NCI-H774 (cell line): ENCODE results near the gene BDH1.
"Not testable (repeated sequence)": the region's sequence is repeated elsewhere in the genome, so short reads cannot be mapped to it uniquely, and the experiment has no call there.

Source experiments
- DNase-seq: peaks from one replicate; lab custom pipeline; 2025; lab: John Stamatoyannopoulos, UW

The BDH1 gene

GRCh38 chr3:197521277-197522182 lies 34.2 kb downstream of the BDH1 start:
- DNase-seq: no peak

GRCh38 chr3:197520311-197521276 lies 35.2 kb downstream of the BDH1 start:
- DNase-seq: no peak

GRCh38 chr3:197519801-197520211 lies 36.0 kb downstream of the BDH1 start:
- DNase-seq: no peak

GRCh38 chr3:197518881-197519421 lies 36.8 kb downstream of the BDH1 start:
- DNase-seq: no peak

GRCh38 chr3:197517922-197518683 lies 37.7 kb downstream of the BDH1 start:
- not testable (repeated sequence) for DNase-seq

GRCh38 chr3:197516890-197517606 lies 38.7 kb downstream of the BDH1 start:
- DNase-seq: not testable (repeated sequence)

- DNase-seq: no peak
Measured at GRCh38 chr3:197516517-197516889, 39.3 kb downstream of the BDH1 start.

- DNase-seq: no peak
Measured at GRCh38 chr3:197514786-197515355, 40.9 kb downstream of the BDH1 start.

- no peak for DNase-seq
Measured at GRCh38 chr3:197513953-197514785, 41.6 kb downstream of the BDH1 start.

- DNase-seq: no peak
Measured at GRCh38 chr3:197512691-197513571, 42.8 kb downstream of the BDH1 start.

- no peak for DNase-seq
Measured at GRCh38 chr3:197511853-197512635, 43.7 kb downstream of the BDH1 start.

- DNase-seq: no peak
Measured at GRCh38 chr3:197511130-197511529, 44.6 kb downstream of the BDH1 start.

GRCh38 chr3:197510642-197511018 lies 45.1 kb downstream of the BDH1 start:
- DNase-seq: no peak

GRCh38 chr3:197508924-197509775 lies 46.6 kb downstream of the BDH1 start:
- DNase-seq: no peak

- DNase-seq: no peak
Measured at GRCh38 chr3:197508461-197508860, 47.3 kb downstream of the BDH1 start.

- DNase-seq: no peak
Measured at GRCh38 chr3:197508051-197508451, 47.7 kb downstream of the BDH1 start.

GRCh38 chr3:197507541-197507940 lies 48.2 kb downstream of the BDH1 start:
- no peak for DNase-seq
